ENCODE results near the gene CFAP99.

CFAP99 gene

GRCh38 chr4:2387829-2388228, 30.9 kb upstream of the CFAP99 start:
- TF ChIP-seq EZH2 (IDR thresholded peaks at IDR 0.05) (no peak), POLR2AphosphoS5 (IDR thresholded peaks at IDR 0.05; ENCODE audit: borderline replicate concordance, low read depth, low read length) (no peak), FOXP2 (optimal IDR thresholded peaks at IDR 0.05; ENCODE audit: control extremely low read depth, extremely low read length, insufficient read depth) (no peak)
- Histone ChIP-seq H3K27ac (no peak overlapping the region), H3K4me3 (no peak overlapping the region), H3K9ac (ENCODE audit: insufficient read length) (no peak overlapping the region), H3K9me3 (ENCODE audit: low read depth, low read length) (no peaks in the 10 kb centered on the region), H3K36me3 (ENCODE audit: insufficient read depth, low read length) (no peaks in the 10 kb centered on the region)
- DNase-seq (ENCODE audit: low read depth, low spot score): no peak

GRCh38 chr4:2388429-2389182, 30.1 kb upstream of the CFAP99 start:
- DNase-seq (ENCODE audit: low read depth, low spot score): no peak

GRCh38 chr4:2389691-2390090, 29.1 kb upstream of the CFAP99 start:
- TF ChIP-seq POLR2AphosphoS5 (IDR thresholded peaks at IDR 0.05; ENCODE audit: borderline replicate concordance, low read depth, low read length) (no peak), FOXP2 (optimal IDR thresholded peaks at IDR 0.05; ENCODE audit: control extremely low read depth, extremely low read length, insufficient read depth) (no peak), EZH2 (IDR thresholded peaks at IDR 0.05) (no peak)

More at GRCh38 chr4:2388429-2389182, 30.1 kb upstream of the CFAP99 start:
- H3K9ac ChIP-seq (ENCODE audit: insufficient read length): no peak overlapping the region
- H3K4me3 ChIP-seq: no peak overlapping the region
- 0 out of 2 replicates have a peak overlapping the region, but pooled peaks have one; percentile 5 for H3K27ac ChIP-seq
- no peaks in the 10 kb centered on the region for H3K36me3 ChIP-seq (ENCODE audit: insufficient read depth, low read length)
- H3K9me3 ChIP-seq (ENCODE audit: low read depth, low read length): no peaks in the 10 kb centered on the region
- TF ChIP-seq EZH2 (IDR thresholded peaks at IDR 0.05): no peak
- no peak for TF ChIP-seq FOXP2 (optimal IDR thresholded peaks at IDR 0.05; ENCODE audit: control extremely low read depth, extremely low read length, insufficient read depth)
- TF ChIP-seq POLR2AphosphoS5 (IDR thresholded peaks at IDR 0.05; ENCODE audit: borderline replicate concordance, low read depth, low read length): no peak

GRCh38 chr4:2390146-2390545, 28.6 kb upstream of the CFAP99 start:
- H3K27ac ChIP-seq: no peak overlapping the region
- H3K36me3 ChIP-seq (ENCODE audit: insufficient read depth, low read length): no peaks in the 10 kb centered on the region
- no peak overlapping the region for H3K9ac ChIP-seq (ENCODE audit: insufficient read length)
- DNase-seq (ENCODE audit: low read depth, low spot score): no peak
- peak overlapping the region; percentile 4; the same call in 1 of the 2 replicates for H3K4me3 ChIP-seq
- H3K9me3 ChIP-seq (ENCODE audit: low read depth, low read length): no peaks in the 10 kb centered on the region
- TF ChIP-seq FOXP2 (optimal IDR thresholded peaks at IDR 0.05; ENCODE audit: control extremely low read depth, extremely low read length, insufficient read depth) (no peak), POLR2AphosphoS5 (IDR thresholded peaks at IDR 0.05; ENCODE audit: borderline replicate concordance, low read depth, low read length) (no peak), EZH2 (IDR thresholded peaks at IDR 0.05) (no peak)

More at GRCh38 chr4:2389691-2390090, 29.1 kb upstream of the CFAP99 start:
- no peaks in the 10 kb centered on the region for H3K9me3 ChIP-seq (ENCODE audit: low read depth, low read length)
- no peak for DNase-seq (ENCODE audit: low read depth, low spot score)
- H3K27ac ChIP-seq: no peak overlapping the region
- H3K9ac ChIP-seq (ENCODE audit: insufficient read length): no peak overlapping the region
- H3K36me3 ChIP-seq (ENCODE audit: insufficient read depth, low read length): no peaks in the 10 kb centered on the region
- H3K4me3 ChIP-seq: peak overlapping the region; percentile 20; the same call in 1 of the 2 replicates

GRCh38 chr4:2390784-2391421, 27.9 kb upstream of the CFAP99 start:
- H3K9ac ChIP-seq (ENCODE audit: insufficient read length): peak overlapping the region; percentile 11
- H3K36me3 ChIP-seq (ENCODE audit: insufficient read depth, low read length): no peaks in the 10 kb centered on the region
- peak overlapping the region; percentile 4 for H3K4me3 ChIP-seq
- peak overlapping the region; percentile 72 for H3K27ac ChIP-seq
- TF ChIP-seq EZH2 (IDR thresholded peaks at IDR 0.05) (no peak), POLR2AphosphoS5 (IDR thresholded peaks at IDR 0.05; ENCODE audit: borderline replicate concordance, low read depth, low read length) (no peak), FOXP2 (optimal IDR thresholded peaks at IDR 0.05; ENCODE audit: control extremely low read depth, extremely low read length, insufficient read depth) (no peak)
- H3K9me3 ChIP-seq (ENCODE audit: low read depth, low read length): no peaks in the 10 kb centered on the region
- DNase-seq (ENCODE audit: low read depth, low spot score): no peak

- H3K4me3 ChIP-seq: no peak overlapping the region
- H3K27ac ChIP-seq: no peak overlapping the region
- DNase-seq (ENCODE audit: low read depth, low spot score): no peak
- no peaks in the 10 kb centered on the region for H3K36me3 ChIP-seq (ENCODE audit: insufficient read depth, low read length)
- H3K9me3 ChIP-seq (ENCODE audit: low read depth, low read length): no peaks in the 10 kb centered on the region
- H3K9ac ChIP-seq (ENCODE audit: insufficient read length): no peak overlapping the region
- TF ChIP-seq POLR2AphosphoS5 (IDR thresholded peaks at IDR 0.05; ENCODE audit: borderline replicate concordance, low read depth, low read length) (no peak), EZH2 (IDR thresholded peaks at IDR 0.05) (no peak), FOXP2 (optimal IDR thresholded peaks at IDR 0.05; ENCODE audit: control extremely low read depth, extremely low read length, insufficient read depth) (no peak)
Measured at GRCh38 chr4:2393353-2394270, 25.1 kb upstream of the CFAP99 start.

GRCh38 chr4:2394528-2394927, 24.2 kb upstream of the CFAP99 start:
- Histone ChIP-seq H3K9ac (ENCODE audit: insufficient read length) (no peak overlapping the region), H3K27ac (no peak overlapping the region), H3K36me3 (ENCODE audit: insufficient read depth, low read length) (no peaks in the 10 kb centered on the region), H3K9me3 (ENCODE audit: low read depth, low read length) (no peaks in the 10 kb centered on the region), H3K4me3 (no peak overlapping the region)
- DNase-seq (ENCODE audit: low read depth, low spot score): no peak
- TF ChIP-seq POLR2AphosphoS5 (IDR thresholded peaks at IDR 0.05; ENCODE audit: borderline replicate concordance, low read depth, low read length) (no peak), FOXP2 (optimal IDR thresholded peaks at IDR 0.05; ENCODE audit: control extremely low read depth, extremely low read length, insufficient read depth) (no peak), EZH2 (IDR thresholded peaks at IDR 0.05) (no peak)

GRCh38 chr4:2395038-2395437, 23.7 kb upstream of the CFAP99 start:
- Histone ChIP-seq H3K9ac (ENCODE audit: insufficient read length) (no peak overlapping the region), H3K27ac (no peak overlapping the region), H3K9me3 (ENCODE audit: low read depth, low read length) (no peaks in the 10 kb centered on the region), H3K36me3 (ENCODE audit: insufficient read depth, low read length) (no peaks in the 10 kb centered on the region), H3K4me3 (no peak overlapping the region)
- no peak for DNase-seq (ENCODE audit: low read depth, low spot score)
- TF ChIP-seq FOXP2 (optimal IDR thresholded peaks at IDR 0.05; ENCODE audit: control extremely low read depth, extremely low read length, insufficient read depth) (no peak), EZH2 (IDR thresholded peaks at IDR 0.05) (no peak), POLR2AphosphoS5 (IDR thresholded peaks at IDR 0.05; ENCODE audit: borderline replicate concordance, low read depth, low read length) (no peak)
